OCI-M2 (cell line): ENCODE measurements around the gene RNF212B.
"Not testable (repeated sequence)": the region's sequence is repeated elsewhere in the genome, so short reads cannot be mapped to it uniquely, and the experiment has no call there.

ENCODE experiments used
- DNase-seq: peaks from one replicate; lab custom pipeline; 2025; ENCODE audit not compliant: unreplicated experiment; lab: John Stamatoyannopoulos, UW

The RNF212B gene, protein sequence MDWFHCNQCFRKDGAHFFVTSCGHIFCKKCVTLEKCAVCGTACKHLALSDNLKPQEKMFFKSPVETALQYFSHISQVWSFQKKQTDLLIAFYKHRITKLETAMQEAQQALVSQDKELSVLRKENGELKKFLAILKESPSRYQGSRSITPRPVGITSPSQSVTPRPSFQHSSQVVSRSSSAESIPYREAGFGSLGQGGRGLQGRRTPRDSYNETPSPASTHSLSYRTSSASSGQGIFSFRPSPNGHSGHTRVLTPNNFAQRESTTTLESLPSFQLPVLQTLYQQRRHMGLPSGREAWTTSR

DNA sequence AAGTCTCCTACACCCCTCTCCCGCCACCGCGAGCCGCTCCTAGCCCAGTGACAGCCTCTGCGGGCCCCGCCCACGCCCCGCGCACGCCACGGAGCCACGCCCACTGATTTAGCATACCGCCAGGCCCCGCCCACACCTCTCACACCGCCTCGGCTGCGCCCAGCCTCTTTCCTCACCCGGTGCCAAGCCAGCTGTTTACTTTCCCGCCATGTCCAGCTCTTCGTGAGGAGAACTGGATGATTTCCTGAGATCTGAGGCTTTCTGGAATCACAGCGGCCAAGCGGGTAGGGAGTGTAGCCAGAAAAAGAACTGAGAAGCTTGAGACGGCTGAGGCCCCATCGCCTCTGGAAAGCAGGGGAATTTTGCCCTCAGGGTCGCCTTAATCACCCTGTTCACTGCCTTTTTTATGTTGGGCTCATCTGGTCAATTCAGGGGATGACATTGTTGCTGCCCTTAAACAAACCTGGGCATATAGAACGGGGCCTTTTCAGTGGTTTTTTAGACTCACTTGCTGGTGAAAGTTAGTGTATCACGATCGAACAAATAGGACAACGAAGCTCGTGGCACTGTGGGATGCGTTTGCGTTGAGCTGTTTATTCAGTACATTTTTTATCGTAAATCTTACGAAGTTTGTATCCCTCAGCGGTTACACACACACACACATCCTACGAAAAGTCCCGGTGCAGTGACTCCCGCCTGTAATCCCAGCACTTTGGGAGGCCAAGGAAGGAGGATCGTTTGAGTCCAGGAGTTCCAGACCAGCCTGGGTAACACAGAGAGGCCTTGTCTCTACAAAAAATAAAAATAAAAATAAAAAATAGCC lies at the start of gene RNF212B:
TSS of gene RNF212B (plus strand) at position 165 of the 823 bp plus-strand sequence. CDS start 2,410 bp downstream, outside the sequence.
- peak; percentile 77 for DNase-seq

DNA sequence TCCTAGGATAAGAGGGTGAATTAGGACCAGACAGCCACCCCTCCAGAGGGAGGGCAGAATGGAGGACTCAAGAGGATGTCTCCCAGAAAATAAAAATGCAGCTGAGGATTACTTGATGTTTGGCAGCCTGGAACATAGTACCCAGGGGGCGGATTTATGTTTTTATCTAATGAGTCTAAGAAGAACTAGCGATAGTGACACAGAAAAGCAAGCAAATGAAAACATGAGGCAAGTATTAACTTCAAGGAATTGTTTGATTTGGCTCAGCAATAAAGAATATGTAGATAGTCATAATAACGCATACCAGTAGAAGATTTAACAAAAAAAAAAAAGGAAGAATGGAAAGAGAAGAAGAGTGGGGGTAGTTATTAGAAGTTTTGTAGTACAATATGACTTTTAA lies 44.3 kb upstream of the RNF212B start:
- DNase-seq, result no peak

DNA sequence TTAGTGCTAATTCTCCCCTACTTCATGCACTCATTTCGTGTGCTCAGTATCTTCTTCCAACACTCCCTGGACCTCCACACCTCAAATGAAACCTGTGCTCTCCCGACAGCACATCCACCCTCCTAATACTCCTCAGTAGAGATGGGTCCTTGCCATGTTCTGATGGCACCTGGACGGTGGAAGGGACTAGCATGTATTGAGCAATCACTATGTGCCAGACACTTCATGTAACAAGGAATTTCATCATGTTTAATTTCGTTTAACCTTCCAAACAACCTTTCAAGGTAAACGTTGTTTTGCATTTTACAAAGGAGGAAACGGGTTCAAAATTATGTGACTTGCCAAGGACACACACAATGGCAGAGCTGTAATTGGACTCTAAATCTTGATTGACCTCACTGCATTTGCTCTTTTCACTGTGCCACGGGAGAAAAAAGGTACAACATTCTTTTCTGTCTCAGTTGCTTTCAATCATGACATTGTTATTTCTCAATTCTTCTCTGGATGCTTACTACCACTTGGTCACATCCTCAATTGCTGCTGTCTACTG lies 42.1 kb upstream of the RNF212B start:
- no peak for DNase-seq

DNA sequence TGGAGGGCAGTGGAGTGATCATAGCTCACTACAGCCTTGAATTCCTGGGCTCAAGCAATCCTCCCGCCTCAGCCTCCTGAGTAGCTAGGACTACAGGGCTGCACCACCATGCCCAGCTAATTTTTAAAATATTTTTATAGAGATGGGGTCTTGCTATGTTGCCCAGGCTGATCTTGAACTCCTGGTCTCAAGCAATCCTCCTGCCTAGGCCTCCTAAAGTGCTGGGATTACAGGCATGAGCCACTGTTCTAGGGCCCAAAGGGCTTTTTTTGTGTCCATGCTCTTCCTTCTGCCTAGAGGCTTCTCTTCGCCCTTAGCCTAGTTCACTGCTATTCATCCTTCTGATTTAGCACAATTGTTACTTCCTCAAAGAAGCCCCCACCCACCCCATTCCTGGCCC lies 41.2 kb upstream of the RNF212B start:
- not testable (repeated sequence) for DNase-seq

DNA sequence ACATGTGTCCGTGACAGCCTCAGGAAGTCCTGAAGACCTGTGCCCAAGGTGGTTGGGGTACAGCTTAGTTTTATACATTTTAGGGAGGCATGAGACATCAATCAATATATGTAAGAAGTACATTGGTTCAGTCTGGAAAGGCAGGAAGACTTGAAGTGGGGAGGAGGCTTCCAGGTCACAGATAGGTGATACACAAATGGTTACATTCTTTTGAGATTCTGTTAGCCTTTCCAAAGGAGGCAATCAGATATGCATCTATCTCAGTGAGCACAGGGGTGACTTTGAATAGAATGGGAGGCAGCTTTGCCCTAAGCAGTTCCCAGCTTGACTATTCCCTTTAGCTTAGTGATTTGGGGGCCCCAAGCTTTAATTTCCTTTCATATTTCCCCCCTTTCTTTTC lies 38.6 kb upstream of the RNF212B start:
- not testable (repeated sequence) for DNase-seq

DNA sequence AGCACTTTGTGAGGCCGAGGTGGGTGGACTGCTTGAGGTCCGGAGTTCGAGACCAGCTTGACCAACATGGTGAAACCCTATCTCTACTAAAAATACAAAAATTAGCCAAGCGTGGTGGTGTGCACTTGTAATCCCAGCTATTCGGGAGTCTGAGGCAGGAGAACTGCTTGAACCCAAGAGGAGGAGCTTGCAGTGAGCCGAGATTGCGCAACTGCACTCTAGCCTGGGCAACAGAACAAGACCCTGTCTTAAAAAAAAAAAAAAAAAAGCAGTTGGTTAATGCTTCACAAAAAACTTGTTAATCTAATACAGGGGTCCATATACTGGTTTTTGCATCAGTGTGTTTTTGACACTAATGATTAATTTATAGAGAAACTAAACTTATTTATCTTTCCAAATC lies 35.7 kb upstream of the RNF212B start:
- no peak for DNase-seq

DNA sequence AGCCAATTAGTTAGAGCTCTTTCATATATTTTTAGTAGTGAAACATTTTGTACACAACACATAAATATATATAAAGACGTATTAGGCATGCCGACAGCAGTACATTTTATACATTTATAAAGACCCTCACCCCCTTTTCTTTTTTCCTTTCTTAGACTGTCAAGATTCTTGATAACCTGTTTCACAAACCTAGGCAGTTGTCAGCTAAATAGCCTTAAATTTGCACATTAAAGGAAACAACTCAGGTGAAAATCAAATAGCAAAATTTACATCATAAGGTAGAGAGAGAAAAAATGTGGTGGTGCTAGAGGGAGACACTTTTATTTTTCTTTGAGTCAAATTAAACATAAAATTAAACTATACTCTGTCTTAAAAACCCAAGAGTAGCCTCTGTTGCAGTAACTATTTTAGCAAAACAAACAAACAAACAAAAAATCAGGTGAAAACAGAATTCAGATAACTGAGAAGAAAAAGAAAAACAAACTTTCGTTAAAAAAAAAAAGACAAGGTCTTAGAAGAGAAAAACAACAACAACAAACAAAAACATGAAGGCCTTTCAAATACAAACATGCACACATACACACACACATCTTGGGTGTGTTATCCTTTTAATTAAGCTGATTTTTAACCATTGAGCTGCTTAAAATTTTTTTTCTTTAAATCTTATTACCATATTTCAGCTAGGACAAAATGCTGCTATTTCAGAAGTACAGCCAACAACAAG lies 31.2 kb upstream of the RNF212B start:
- no peak for DNase-seq

DNA sequence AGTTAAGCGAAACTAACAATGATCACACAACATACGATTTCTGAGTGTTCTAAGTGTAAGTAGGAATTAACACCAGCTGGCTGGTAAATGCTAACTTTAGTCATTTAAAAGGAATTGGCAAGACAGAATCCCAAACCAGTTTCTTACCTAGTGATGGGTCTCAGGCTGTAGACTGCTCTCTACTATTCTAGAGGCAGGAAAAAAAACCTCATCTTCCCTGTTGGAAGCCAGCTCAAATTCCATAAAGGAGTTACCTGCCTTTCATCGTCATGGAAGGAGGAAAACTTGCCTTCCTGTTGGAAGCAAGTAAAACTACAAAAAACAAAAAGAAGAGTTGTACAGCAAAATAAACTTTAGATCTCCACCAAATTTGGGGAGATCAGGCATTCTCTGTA lies 30.6 kb upstream of the RNF212B start:
- no peak for DNase-seq

DNA sequence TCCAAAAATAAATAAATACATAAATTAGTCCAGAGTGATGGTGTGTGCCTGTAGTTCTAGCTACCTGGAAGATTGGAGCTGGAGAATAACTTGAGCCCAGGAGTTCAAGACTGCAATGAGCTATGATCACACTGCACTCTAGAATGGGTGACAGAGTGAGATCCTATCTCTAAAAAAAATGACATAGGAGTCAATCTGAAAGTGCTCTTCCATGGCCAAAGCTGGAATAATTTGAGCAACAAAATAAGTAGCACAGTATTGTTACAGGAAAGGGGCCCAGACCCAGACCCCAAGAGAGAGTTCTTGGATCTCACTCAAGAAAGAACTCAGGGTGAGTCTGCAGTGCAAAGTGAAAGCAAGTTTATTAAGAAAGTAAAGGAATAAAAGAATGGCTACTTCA lies 29.4 kb upstream of the RNF212B start:
- DNase-seq, result no peak

DNA sequence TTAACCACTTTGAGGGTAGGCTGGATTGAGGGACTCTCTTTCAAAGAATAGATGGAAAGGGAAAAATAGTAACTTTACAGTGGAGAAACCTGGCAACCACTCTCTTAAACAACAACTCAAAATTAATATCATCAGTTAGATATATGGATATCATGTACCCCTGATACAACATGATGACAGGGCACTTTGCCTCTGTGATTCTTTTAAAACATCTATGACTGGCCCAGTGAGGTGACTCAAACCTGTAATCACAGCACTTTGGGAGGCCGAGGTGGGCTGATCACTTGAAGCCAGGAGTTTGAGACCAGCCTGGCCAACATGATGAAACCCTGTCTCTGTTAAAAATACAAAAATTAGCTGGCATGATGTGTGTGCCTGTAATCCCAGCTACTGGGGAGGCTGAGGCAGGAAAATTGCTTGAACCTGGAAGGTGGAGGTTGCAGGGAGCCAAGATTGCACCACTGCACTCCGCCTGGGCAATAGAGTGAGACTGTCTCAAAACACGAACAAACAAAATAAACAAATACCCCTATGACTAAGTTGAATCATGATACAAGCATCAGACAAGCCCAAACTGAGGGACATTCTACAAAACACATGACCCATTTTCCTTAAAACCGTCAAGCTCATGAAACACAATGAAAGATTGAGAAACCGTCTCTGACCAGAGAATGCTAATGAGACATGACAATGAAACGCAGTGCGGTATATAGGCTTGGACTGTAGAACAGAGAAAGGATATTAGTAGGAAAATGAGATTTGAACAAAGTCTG lies 27.9 kb upstream of the RNF212B start:
- DNase-seq, result no peak

DNA sequence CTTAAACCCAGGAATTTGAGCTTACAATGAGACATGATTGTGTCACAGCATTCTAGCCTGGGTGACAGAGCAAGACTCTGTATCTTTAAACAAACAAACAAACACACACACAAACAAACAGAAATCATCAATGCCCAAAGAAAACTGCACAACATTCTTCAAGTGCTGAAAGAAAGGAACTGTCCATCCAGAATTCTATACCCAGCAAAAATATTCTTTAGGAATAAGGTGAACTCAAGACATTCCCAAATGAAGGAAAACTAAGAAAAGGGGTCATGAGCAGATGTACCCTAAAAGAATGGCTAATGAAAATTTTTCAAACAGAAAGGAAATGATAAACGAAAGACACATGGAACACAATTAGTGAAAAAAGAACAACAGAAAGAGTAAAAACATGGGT lies 22.3 kb upstream of the RNF212B start:
- DNase-seq, result no peak

DNA sequence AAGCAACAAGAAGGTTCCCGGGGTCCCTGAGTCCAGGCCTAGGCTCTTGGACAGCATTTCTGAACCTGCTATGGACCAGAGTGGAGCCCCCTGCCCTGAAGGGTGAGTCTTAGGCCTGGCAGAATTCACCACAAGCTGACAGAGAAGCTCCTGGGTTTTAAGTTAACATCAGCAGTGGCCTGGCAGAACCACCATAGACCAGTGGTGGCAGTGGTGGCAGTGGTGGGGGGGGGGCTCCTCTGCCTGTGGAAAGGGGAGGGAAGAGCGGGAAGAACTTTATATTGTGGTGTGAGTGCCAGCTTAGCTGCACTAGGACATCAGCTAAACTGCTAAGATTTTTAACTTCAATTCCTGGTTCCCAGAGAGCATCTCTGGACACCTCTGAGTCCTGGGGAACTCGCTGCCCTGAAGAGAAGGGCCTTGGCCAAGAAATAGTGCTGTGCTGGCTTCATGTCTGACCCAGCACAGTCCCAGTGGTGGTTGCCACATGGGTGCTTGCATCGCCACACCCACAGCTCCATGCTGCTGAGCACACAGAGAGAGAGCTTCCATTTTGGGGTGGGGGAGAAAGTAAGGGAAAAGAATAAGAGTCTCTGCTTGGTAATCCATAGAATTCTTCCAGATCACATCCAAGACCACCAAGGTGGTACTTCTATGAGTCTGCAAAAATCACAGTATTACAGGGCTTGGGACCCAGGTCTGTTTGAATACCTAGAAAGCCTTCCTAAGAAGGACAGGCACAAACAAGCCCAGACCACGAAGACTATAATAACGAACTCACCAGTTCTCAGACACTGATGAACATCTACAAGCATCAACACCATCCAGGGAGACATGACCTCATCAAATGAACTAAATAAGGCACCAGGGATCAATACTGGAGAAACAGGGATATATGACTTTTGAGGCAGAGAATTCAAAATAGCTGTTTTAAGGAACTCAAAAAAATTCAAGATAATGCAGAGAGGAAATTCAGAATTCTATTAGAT lies 20.4 kb upstream of the RNF212B start:
- DNase-seq, result no peak

DNA sequence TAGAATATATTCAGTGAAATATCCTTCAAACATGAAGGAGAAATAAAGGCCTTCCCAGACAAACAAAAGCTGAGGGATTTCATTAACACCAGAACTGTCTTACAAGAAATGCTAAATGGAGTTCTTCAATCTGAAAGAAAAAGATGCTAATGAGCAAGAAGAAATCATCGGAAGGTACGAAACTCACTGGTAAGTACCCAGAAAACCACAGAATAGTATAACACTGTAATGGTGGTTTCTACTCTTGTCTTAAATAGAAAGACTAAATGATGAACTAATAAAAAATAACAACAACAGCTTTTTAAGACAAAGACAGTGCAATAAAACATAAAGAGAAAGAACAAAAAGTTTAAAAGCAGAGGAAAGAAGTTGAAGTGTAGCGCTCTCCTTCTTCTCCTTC lies 18.7 kb upstream of the RNF212B start:
- no peak for DNase-seq

DNA sequence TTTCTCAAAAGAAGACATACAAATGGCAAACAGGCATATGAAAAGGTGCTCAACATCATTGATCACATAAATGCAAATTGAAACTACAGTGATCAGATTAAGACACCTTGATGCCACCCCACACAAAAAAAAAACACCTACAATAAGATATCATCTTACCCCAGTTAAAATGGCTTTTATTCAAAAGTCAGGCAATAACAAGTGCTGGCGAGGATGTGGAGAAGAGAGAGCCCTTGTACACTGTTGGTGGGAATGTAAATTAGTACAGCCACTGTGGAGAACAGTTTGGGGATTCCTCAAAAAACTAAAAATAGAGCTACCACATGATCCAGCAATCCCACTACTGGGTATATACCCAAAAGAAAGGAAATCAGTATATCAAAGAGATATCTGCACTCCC lies 12.8 kb upstream of the RNF212B start:
- not testable (repeated sequence) for DNase-seq

DNA sequence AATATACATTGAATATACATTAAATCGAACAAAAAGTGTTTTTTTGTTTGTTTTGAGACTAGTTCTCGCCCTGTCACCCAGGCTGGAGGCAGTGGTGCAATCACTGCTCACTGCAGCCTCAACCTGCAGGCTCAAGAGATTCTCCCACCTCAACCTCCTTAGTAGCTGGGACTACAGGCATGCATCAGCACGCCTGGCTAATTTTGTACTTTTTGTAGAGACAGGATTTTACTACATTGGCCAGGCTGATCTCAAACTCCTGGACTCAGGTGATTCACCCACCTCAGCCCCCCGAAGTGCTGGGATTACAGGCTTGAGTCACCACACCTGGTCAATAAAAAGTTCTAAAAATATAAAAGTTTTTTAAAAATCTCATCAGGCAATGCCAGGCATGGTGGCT lies 10.2 kb upstream of the RNF212B start:
- DNase-seq, result no peak

DNA sequence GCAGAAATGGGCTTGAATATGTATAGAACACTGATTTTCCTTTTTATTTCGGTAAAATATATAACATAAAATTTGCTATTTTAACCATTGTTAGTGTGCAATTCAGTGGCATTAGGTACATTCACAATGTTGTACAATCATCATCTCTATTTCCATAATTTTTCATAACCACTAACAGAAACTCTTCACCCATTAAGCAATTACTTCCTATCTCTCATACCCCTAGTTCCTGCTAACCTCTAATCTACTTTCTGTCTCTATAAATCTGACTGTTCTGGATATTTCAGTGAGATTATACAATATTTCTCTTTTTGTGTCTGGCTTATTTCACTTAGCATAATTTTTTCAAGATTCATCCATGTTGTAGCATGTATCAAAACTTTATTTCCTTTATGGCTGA lies 8.9 kb upstream of the RNF212B start:
- DNase-seq, result no peak

DNA sequence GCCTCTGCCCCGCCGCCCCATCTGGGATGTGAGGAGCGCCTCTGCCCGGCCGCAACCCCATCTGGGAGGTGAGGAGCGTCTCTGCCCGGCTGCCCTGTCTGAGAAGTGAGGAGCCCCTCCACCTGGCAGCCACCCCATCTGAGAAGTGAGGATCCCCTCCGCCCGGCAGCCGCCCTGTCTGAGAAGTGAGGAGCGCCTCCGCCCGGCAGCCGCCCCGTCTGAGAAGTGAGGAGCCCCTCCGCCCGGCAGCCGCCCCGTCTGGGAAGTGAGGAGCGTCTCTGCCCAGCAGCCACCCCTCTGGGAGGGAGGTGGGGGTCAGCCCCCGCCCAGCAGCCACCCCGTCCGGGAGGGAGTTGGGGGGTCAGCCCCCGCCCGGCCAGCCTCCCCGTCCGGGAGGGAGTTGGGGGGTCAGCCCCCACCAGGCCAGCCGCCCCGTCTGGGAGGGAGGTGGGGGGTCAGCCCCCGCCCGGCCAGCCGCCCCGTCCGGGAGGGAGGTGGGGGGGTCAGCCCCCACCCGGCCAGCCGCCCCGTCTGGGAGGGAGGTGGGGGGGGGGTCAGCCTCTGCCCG lies 5.4 kb upstream of the RNF212B start:
- DNase-seq, result not testable (repeated sequence)

DNA sequence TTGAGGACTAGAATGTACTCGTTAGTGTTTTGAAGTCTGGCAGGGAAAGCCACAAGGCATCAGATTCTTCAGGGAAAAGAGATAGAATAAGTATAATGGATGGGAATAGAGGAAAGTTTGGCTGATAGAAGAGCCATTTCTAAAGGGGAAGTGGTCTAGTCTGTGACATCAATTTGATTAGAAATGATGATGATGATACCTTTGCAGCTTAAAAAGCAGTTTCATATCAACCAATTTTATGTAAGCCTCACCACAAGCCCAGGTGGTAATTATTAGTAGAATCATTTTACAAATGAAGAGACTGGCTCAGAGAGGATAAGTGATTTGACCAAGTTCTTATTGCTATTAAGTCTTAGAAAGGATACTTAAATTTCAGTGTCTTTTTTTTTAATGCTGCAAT lies 2.9 kb downstream of the RNF212B start:
- DNase-seq, result no peak

DNA sequence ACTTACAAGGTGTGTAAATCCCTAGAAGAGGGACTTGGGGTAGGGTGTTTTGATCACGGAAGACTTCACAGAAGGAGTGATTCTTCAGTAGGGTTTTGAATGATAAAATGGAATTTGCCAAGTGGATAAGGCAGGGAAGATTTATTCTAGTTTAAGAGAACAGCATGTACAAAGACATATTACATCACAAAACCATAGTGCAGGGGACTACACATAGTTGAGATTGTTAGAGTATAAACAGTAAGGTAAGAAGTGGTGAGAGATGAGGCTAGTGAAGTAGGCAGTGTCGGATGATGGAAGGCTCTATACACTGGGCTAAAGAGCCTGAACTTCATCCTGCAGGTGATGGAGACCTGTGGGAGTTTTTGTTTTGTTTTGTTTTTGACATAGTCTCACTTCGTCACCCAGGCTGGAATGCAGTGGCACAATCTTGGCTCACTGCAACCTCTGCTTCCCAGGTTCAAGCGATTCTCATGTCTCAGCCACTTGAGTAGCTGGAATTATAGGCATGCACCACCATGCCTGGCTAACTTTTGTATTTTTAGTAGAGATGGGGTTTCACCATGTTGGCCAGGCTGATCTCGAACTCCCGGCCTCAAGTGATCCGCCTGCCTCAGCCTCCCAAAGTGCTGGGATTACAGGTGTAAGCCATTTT lies 3.5 kb downstream of the RNF212B start:
- not testable (repeated sequence) for DNase-seq
